Neural cell (in vitro differentiated cells): ENCODE data around the gene SPIN1. TPM values are rescaled to one million over a fixed set of nuclear protein-coding genes. Genes with fewer than 3 reads are reported as not detected.
A peak's percentile ranks its signal among the peaks of the same experiment; 100 is the strongest.
"Not testable (repeated sequence)": the region's sequence is repeated elsewhere in the genome, so short reads cannot be mapped to it uniquely, and the experiment has no call there.

Experiments
- H2AFZ ChIP-seq: fragments of 200-600, 300-800 bp; sonication (generic), shearing (Covaris generic); 2 replicates; pipeline ENCODE4 v1.6.0; 2014; ENCODE audit warnings: low read depth, mild to moderate bottlenecking, antibody characterized with exemption, low read length, moderate library complexity
- H3F3A ChIP-seq: fragments of 200-600 bp; shearing (Covaris generic); 2 replicates; pipeline ENCODE4 v1.6.1; 2016; ENCODE audit warnings: mild to moderate bottlenecking, moderate library complexity, mixed read lengths, antibody characterized with exemption, low read length; ENCODE audit not compliant: insufficient read depth, poor library complexity, severe bottlenecking
- H3K27ac ChIP-seq: fragments of 200-600, 300-800 bp; sonication (generic), shearing (Covaris generic); 2 replicates; pipeline ENCODE4 v1.5.1; 2014; ENCODE audit warnings: mild to moderate bottlenecking, low read length, moderate library complexity
- H3K27me3 ChIP-seq: fragments of 300-800, 200-600 bp; sonication (generic), shearing (Covaris generic); 2 replicates; pipeline ENCODE4 v1.6.0; 2014; ENCODE audit warnings: mild to moderate bottlenecking, low read depth, low read length, moderate library complexity; ENCODE audit not compliant: insufficient read depth
- H3K36me3 ChIP-seq: fragments of 300-800, 200-600 bp; sonication (generic), shearing (Covaris generic); 2 replicates; pipeline ENCODE4 v1.5.1; 2014; ENCODE audit warnings: mild to moderate bottlenecking, antibody characterized with exemption, low read length, moderate library complexity; ENCODE audit not compliant: insufficient read depth
- H3K4me2 ChIP-seq: fragments of 300-800, 200-600 bp; sonication (generic), shearing (Covaris generic); 2 replicates; pipeline ENCODE4 v1.6.0; 2014; ENCODE audit warnings: mild to moderate bottlenecking, low read length
- H3K4me3 ChIP-seq: fragments of 300-800, 200-600 bp; sonication (generic), shearing (Covaris generic); 2 replicates; pipeline ENCODE4 v1.5.1; 2014; ENCODE audit warnings: mild to moderate bottlenecking, low read length, moderate library complexity
- H3K79me2 ChIP-seq: fragments of 200-600 bp; shearing (Covaris generic); replicated peaks from 2 replicates; pipeline ENCODE4 v1.6.0; 2014; ENCODE audit warnings: mild to moderate bottlenecking, low read length, moderate library complexity; ENCODE audit not compliant: insufficient read depth
- H3K9ac ChIP-seq: fragments of 300-800, 200-600 bp; sonication (generic), shearing (Covaris generic); 2 replicates; pipeline ENCODE4 v1.6.1; 2016; ENCODE audit warnings: mild to moderate bottlenecking, low read length, mixed read lengths
- H3K9me2 ChIP-seq: fragments of 200-600 bp; shearing (Covaris generic); 2 replicates; pipeline ENCODE4 v1.6.1; 2016; ENCODE audit warnings: mild to moderate bottlenecking, low read length, mixed read lengths; ENCODE audit not compliant: insufficient read depth
- H3K9me3 ChIP-seq: fragments of 200-600, 300-800 bp; sonication (generic), shearing (Covaris generic); 2 replicates; pipeline ENCODE4 v1.6.1; 2016; ENCODE audit warnings: mild to moderate bottlenecking, mixed run types, low read length, moderate library complexity, mixed read lengths
- H4K20me1 ChIP-seq: fragments of 200-600 bp; shearing (Covaris generic); 2 replicates; pipeline ENCODE4 v1.6.1; 2016; ENCODE audit warnings: mild to moderate bottlenecking, mixed run types; ENCODE audit not compliant: insufficient read depth
- CTCF ChIP-seq: fragments of 450-650 bp; IDR thresholded peaks from 2 replicates; pipeline ENCODE4 v1.5.1; 2014; ENCODE audit warnings: antibody characterized with exemption, mild to moderate bottlenecking, moderate library complexity; ENCODE audit not compliant: poor library complexity, severe bottlenecking
- EP300 ChIP-seq: fragments of 450-650 bp; conservative IDR thresholded peaks from 2 replicates; pipeline ENCODE4 v1.6.1; 2014; ENCODE audit warnings: antibody characterized with exemption, mild to moderate bottlenecking, moderate library complexity; ENCODE audit not compliant: poor library complexity, severe bottlenecking
- EZH2 ChIP-seq: fragments of 200-600, 300-800 bp; shearing (Covaris generic), sonication (generic); IDR thresholded peaks from 2 replicates; pipeline ENCODE4 v1.6.1; 2014; ENCODE audit warnings: antibody characterized with exemption, low read length, borderline replicate concordance, mild to moderate bottlenecking; ENCODE audit not compliant: insufficient read depth, poor library complexity, severe bottlenecking
- MXI1 ChIP-seq: fragments of 450-650 bp; conservative IDR thresholded peaks from 2 replicates; pipeline ENCODE4 v1.6.1; 2014; ENCODE audit warnings: antibody characterized with exemption, mild to moderate bottlenecking; ENCODE audit not compliant: poor library complexity, severe bottlenecking
- POLR2AphosphoS5 ChIP-seq: IDR thresholded peaks from 2 replicates; pipeline ENCODE4 v1.6.1; 2012
- RAD21 ChIP-seq: fragments of 450-650 bp; conservative IDR thresholded peaks from 2 replicates; pipeline ENCODE4 v1.6.1; 2014; ENCODE audit warnings: antibody characterized with exemption, mild to moderate bottlenecking, moderate library complexity
- REST ChIP-seq: IDR thresholded peaks from 2 replicates; pipeline ENCODE4 v1.6.1; 2012; ENCODE audit warnings: borderline replicate concordance
- SMC3 ChIP-seq: fragments of 450-650 bp; conservative IDR thresholded peaks from 2 replicates; pipeline ENCODE4 v1.6.1; 2014; ENCODE audit warnings: antibody characterized with exemption, mild to moderate bottlenecking, moderate library complexity; ENCODE audit not compliant: poor library complexity
- TAF1 ChIP-seq: IDR thresholded peaks from 2 replicates; pipeline ENCODE4 v1.6.1; 2012; ENCODE audit warnings: low read depth
- polyA plus RNA-seq: library from polyadenylated mRNA; depleted of rRNA; stranded (reverse); fragments of >200 nt; gene quantifications from 2 replicates; pipeline ENCODE4 v1.2.3, GENCODE V29; 2014

Gene SPIN1
- polyA plus RNA-seq, 1 donor from 2014 or later: 282 TPM

- no peak for TF ChIP-seq MXI1
- peak; percentile 86 for TF ChIP-seq EP300
These were observed 48.9 kb upstream of the SPIN1 start (continued) for GRCh38 chr9:88339317-88339716.

GRCh38 chr9:88342246-88342645 is 46.0 kb upstream of the SPIN1 start:
- no peak overlapping the region for H3K27ac ChIP-seq
- H3K27me3 ChIP-seq: no peaks in the 10 kb centered on the region
- H3K9ac ChIP-seq: no peak overlapping the region
- H3K36me3 ChIP-seq: no peaks in the 10 kb centered on the region
- no peak overlapping the region for H3K4me3 ChIP-seq
- H3K4me2 ChIP-seq: no peak overlapping the region
- H2AFZ ChIP-seq: no peak overlapping the region
- TF ChIP-seq TAF1 (no peak), RAD21 (no peak), EP300 (no peak), EZH2 (no peak), POLR2AphosphoS5 (no peak), CTCF (no peak), REST (no peak), MXI1 (no peak), SMC3 (no peak)
- no peaks in the 10 kb centered on the region for H3K79me2 ChIP-seq
- H4K20me1 ChIP-seq: no peaks in the 10 kb centered on the region
- no peaks in the 10 kb centered on the region for H3F3A ChIP-seq
- no peaks in the 10 kb centered on the region for H3K9me2 ChIP-seq
- H3K9me3 ChIP-seq: no peaks in the 10 kb centered on the region

- H3K4me3 ChIP-seq: no peak overlapping the region
- H3K27ac ChIP-seq: no peak overlapping the region
- no peaks in the 10 kb centered on the region for H4K20me1 ChIP-seq
- TF ChIP-seq EP300 (no peak), CTCF (no peak), MXI1 (no peak), REST (no peak), EZH2 (no peak), SMC3 (no peak), RAD21 (no peak)
- no peaks in the 10 kb centered on the region for H3K36me3 ChIP-seq
- H3K4me2 ChIP-seq: no peak overlapping the region
- no peaks in the 10 kb centered on the region for H3K27me3 ChIP-seq
- no peaks in the 10 kb centered on the region for H3K9me2 ChIP-seq
- H3F3A ChIP-seq: no peaks in the 10 kb centered on the region
- no peak overlapping the region for H2AFZ ChIP-seq
- H3K9ac ChIP-seq: no peak overlapping the region
- H3K9me3 ChIP-seq: no peaks in the 10 kb centered on the region
- H3K79me2 ChIP-seq: no peaks in the 10 kb centered on the region
These were observed 44.2 kb upstream of the SPIN1 start for GRCh38 chr9:88344013-88344412.

- not testable (repeated sequence) for H2AFZ ChIP-seq, H3K36me3 ChIP-seq, H3K27ac ChIP-seq, H3K9ac ChIP-seq, H4K20me1 ChIP-seq, H3K9me2 ChIP-seq, H3K27me3 ChIP-seq, H3K9me3 ChIP-seq, H3K4me2 ChIP-seq, H3K4me3 ChIP-seq, H3F3A ChIP-seq, H3K79me2 ChIP-seq
These were observed 37.9 kb upstream of the SPIN1 start for GRCh38 chr9:88350354-88350753.
